SK-N-MC (cell line): ENCODE data around the gene RPLP2.

ENCODE experiments used
- EZH2 ChIP-seq: fragments of 200-600 bp; sonication (generic); IDR thresholded peaks from one replicate; pipeline ENCODE4 v1.6.1; 2017; ENCODE audit warnings: antibody characterized with exemption
- FOXP2 ChIP-seq: optimal IDR thresholded peaks from 2 replicates; pipeline ENCODE3; 2011; ENCODE audit warnings: mild to moderate bottlenecking, moderate library complexity; ENCODE audit not compliant: insufficient read depth; ENCODE audit errors: extremely low read length, control extremely low read depth
- POLR2AphosphoS5 ChIP-seq: IDR thresholded peaks from 2 replicates; pipeline ENCODE4 v1.6.1; 2012; ENCODE audit warnings: mild to moderate bottlenecking, low read depth, low read length, borderline replicate concordance

DNA sequence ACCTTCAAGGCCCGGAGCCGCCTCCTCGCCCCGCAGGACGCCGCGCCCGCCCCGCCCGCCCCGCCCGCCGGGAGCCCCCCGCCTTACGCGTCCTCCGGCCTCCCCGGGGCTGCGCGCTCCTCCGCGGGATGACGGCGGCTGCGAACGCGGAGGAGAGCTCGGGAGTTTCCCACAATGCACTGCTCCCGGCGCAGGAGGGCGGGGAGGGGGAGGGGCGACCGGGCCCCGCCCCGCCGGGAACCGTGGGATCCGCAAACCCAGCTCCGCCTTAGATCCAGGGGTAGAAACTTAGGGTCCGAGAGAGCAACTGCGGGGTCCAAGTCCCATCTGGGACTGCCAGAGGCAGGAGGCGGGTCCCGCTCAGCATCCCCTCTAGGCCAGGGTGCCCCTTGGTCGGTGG, 19.8 kb upstream of the RPLP2 start, which contains the start of gene CEND1:
- no peak for TF ChIP-seq POLR2AphosphoS5
- no peak for TF ChIP-seq EZH2
- no peak for TF ChIP-seq FOXP2
